SKM-1 treated with dmso at 0.1 percent for 144 hours (cell line): ENCODE measurements around the gene AGBL1.

Experiments used
- DNase-seq: peaks from one replicate; lab custom pipeline; 2025; ENCODE audit not compliant: unreplicated experiment; lab: John Stamatoyannopoulos, UW

Gene AGBL1

DNA sequence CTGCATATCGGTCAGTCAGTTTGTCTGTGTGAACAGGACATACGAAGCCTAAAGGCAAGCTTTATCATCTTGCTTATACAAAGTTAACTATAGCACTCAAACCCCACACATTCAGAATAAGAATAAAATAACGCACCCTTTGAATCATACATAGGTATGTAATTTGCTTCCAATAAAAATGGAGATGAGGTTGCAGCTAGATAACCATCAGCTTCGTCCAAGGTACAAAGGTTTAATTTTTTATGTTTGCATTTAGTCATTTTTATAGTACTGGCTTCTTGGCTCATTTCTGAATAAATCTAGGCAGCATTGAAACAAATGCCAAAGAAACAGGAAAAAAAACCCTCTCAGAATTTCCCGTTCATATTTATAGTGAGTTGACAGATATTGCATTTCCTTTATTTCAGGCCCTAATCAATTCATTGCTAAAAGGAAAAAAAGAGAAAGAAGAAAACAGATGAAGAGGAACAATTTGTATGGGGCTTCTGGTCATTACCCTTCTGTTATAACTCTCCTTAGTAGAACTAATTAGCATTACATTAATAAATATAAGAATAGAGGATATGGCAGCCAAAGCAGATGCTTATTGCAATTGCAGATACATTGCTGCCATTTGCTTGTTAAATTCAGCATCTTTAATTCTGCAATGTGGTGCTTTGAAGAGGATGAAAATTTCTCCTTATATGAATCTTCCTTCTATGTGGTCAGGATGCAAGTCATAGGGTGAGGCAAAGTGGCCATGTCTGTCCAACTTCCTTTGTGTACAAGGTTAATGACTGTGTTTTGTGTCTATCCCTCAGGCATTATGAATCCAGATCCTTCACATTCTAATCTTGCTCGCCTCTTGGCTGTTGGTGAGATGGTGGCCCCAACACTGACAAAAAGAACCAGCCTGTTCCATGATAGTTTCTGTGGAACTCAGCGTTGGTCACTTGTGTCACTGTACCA is 550.0 kb downstream of the AGBL1 start:
- DNase-seq = no peak

DNA sequence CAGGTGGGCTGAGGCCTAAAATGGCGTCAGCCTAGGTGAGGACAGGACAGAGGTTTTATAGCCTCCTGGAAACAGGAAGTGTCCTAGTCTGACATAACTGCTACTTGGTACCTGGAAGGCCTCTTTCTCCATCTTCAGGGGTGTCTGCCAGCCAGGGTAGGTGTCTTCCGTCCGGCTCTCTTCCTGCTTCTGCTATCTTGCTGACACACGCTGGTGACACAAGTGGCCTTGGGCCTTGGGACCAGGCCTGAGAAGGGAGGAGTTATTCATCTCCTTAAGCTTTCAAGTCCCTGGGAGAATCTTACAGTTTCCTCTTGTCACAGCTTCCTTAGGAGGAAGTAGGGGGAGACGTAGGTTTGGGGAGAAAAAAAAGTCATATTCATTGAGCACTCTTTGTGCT is 551.3 kb downstream of the AGBL1 start:
- DNase-seq = no peak

DNA sequence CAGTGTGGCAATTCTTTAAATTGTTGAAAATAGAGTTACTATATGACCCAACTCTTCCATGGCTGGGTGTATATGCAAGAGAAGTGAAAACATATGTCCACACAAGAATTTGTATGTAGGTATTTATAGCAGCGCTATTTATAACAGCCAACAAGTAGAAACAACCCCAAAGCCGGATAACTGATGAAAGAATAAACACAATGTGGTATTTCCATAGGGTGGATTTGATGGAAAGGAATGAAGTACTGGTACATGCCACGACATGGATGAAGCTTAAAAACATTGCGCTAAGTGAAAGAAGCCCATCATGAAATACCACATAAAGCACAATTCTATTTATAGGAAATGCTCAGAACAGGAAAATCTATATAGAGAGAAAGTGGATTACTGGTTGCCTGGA is 554.5 kb downstream of the AGBL1 start:
- no peak for DNase-seq

DNA sequence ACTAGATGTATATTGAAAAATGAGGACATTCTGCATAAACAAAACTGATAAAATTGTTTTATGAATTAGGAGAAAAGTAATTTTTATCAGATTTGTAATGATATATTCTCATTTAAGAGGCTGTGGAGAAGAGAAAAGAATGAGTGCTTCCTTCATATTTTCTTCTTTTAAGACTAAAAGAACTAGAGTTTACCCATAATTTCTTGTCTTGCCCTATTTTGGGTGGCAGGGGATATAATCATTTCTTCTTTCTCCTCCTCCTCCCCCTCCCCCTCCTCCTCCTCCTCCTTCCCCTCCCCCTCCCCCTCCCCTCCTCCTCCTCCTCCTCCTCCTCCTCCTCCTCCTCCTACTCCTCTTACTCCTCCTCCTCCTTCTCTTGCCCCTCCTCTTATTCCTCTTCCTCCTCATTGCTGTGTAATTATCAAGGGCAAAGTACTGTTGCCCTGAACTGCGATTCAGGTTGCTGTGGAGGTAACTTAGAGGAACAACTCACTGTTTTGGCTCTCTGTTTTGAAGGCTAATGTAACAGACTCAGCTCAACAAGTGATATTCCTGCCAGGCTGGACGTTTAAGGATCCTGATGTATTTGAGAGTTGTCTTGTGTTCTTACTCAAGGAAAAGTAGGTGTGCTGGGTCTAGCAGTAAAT is 555.4 kb downstream of the AGBL1 start:
- no peak for DNase-seq

DNA sequence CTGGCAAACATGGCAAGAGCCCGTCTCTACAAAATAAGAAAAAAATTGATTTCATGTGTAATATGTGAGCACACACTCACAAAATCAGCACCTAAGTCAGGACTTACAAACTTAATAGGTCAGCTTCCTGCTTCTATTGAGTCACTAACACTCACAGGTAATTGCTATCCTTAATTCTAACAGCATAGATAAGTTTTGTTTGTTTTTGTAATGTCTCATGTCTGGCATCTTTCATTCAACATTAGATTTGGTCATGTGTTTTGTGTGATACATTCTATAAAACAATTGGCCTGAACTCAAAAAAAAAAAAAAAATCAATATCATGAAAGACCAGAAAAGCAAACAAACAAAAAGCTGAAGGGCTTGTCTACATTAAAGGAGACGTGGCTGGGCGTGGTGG is 564.7 kb downstream of the AGBL1 start:
- no peak for DNase-seq

DNA sequence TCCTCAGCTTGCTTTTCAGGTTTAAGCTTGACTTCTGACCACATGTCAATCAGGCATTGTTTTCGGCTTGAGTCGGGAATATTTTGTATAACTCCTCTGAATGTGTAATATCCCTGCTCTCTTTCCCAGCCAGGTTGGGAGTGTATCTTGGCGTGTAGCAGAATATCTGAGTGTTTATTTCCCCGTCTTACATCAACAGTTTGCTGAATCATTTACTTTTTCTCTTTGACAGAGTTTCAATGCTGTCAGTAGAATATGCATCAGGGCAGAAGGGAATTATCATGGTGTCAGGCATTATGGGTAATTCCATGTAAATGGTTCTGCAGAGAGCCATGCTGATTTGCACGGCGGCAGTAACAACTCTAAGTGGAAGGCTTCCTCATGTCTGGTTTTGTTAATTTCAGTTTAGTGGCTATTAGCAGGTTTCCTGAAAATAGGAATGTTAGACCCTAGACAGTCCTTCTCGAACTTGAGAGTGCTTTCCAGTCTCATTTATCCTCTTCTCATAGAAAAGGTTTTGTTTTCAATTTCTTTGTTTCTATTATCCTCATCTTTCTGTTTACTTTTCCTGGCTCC is 566.3 kb downstream of the AGBL1 start:
- no peak for DNase-seq

DNA sequence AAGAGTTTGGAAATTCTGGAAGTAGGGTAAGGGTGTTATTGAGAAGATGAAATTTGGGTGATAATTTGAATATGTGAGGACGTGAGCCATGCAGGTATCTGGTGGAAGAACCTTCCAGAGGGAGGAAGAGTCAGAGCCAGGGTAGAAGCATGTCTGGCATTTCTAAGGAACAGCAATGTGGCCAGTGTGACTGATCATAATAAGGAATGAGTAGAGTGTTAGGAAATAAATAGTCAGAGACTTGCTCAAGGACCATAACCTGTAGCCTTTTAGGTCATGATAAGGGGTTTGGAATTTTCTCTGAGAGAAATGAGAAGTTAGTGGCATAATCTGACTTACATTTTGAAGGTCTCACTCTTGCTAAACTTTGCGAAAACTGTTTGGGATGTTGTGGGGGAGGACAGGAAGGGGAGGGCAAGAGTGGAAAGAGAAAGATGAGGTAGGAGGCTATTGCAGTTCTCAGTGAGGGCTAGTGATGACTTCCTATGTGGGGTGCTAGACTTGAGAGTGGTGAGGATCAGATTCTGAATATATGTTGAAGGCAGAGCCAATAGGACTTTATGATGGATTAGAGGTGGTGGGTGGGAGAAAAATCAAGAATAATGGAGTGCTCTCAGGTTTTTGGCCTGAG is 568.3 kb downstream of the AGBL1 start:
- DNase-seq = no peak

DNA sequence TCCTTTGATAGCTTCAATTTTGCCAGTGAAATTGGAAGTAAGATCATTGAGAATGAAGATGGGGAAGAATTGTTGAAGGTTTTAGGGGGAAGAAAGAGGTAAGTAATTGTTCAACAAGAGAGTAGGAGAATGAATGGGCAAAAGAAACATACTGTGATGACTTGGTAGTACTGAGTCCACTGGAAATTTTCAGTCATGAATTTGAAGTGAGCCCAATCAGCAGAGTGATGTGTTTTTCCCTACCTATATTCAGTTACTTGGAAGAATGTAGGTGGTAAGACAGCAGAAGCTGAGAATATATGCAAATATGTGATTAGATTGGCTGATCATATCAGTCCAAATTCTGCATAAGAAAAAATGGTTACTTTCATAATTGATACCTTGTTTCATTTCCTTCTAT is 569.6 kb downstream of the AGBL1 start:
- DNase-seq = no peak

DNA sequence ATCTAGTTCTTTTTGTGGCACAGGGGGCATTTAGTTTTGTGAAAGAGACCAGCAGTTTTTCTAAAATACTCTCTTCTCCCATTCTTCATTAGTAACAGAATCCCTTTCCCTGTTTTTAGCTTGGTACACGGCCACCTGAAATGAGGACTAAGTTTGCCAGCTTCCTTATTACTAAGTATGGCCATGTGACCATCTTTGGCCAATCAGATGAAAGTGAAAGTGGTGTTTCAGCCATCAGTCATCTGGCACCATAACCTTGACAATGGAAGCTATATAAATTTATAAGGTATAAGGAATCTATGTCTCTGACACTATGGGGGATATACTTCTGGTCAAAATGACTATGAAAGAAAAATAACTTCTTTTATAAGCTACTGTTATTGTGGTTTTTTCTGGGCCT is 570.4 kb downstream of the AGBL1 start:
- no peak for DNase-seq

DNA sequence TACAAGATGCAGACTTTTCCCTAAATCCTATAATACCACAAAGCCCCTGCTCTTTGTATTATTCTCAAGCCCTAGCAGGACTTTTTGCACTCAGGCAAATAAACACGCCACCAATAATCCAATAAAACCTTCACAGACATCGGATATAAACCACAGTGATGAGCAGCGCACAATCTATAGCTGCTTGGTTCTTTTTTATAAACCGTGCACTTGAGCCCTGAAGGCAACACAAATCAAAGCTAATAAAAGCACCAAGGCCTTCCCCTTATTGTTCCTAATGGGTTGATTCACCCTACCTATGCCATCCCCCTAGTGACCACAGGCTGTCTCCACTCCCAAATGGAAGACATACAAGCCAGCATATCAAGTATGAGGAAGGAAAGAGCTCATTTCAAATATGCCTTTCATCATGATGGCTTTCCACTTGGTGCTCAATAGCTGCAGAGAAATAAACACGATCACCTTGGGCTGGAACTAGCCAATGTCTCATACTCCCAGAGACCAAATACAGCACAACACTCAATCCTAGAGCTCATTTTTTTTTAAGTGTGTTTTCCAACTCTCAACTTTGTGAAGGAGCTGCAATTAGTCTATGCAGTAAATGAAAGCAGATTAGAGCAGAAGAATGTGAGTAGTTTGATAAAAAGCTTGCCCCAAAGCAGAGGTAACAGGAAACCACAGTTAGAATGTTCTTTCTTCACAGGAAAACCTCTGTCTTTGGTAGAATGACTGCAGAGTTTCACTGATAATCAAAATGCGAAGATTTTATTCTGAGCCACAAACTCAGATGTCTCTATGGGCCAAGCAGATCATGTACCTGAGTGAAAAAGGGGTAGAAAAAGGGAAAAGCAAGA is 573.9 kb downstream of the AGBL1 start:
- DNase-seq = no peak

DNA sequence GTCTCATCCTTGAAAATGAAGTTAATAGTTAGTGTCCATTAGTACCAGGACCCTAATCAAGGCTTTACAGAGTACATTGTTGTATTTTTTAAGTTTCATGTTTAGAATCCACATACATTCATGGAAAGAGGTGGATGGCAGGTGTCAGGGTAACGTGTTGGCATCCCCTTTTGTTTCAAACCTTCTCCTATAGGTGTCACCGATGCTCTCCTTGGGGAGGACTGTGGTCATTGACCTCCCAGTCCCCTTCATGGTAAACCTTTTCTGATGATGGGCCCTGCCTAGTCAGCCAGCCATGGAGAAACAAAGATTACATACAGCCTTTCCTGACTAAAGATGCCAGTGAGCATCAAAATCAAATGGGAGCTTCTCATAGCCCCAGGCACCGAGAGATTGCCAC is 574.8 kb downstream of the AGBL1 start:
- DNase-seq = no peak

DNA sequence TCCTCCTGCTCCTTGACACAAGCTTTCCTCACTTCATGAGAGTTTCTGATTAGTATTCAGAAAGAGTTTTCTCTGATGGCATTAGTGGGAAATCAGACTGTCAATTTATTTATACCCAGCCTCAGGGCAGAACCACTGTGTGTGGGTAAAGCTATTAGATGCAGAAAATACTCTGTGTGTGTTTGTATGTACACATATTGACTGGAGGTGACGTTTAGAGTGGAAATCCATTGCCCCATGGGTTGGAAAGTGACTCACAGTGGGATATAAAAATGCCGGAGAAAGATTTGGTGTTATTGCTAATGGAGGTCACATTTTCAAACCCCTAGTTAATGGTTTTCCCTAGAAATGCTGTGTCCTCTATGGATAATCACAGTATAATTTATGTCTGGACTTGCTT is 577.6 kb downstream of the AGBL1 start:
- DNase-seq = no peak

DNA sequence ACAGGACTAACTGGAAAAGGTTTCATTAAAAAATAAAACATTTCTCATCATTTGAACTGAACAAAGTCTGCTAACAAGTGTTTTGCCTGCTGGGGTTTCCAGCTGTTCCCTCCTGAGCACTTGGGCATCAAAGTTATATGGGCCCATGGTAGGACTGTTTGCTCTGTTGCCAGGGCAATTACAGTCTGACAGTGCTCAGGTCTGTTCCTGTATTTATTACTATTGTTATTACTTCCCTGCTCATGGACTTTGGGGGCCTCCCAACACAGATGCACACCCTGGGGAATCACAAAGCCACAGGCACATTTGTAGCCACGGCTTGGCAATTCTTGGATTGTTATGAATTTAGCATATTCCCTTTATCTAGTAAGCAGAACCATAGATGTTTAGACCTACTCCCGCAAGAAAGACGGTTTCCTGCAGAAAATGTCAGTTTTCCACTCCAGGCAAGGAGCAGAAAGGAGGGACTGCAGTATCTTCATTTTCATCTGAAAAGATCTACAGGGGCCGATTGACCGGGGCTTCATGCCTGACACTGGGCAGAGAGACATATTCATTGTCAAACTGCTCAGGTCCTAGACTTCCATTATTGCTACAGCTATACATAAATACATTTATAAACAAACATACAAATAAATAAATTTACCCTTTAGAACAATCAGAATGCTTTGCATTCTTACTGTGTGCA is 580.2 kb downstream of the AGBL1 start:
- no peak for DNase-seq

DNA sequence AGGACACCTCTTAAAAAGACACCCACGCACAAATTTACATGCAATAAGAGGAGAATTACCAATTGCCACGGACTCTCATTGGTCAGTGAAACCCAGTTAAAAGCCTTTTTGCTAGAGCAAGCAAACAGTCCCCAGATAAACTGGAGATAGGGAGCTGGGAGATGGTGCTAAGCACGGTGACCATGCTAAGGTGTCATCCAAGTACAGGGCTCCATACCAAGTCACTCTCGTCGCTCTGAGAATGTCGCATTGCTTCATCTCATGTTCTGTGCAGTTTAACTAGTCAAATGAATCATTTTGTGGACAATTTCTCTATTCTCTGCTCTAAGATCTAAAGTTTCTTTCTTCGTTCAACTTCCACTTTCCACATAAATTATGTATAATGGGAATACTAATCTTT is 581.9 kb downstream of the AGBL1 start:
- no peak for DNase-seq

DNA sequence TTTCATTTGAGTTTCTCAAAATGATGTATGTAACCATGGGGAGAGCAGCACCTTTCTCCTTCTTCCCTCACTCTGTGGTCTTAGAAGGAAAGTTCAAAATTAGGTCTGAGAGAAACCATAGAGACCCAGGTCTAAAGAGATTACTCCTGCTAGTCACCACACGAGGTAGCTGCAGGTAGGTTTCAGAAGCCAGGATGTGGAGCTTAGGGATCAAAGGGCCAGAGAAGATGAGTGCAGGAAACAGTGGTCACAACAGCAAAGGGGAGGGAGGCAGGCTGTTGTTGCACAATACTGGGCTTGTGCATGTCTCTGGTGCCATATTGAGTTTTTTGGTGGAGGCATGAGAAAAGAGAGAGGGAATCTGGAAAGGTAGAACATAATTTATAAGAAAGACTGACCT is 583.6 kb downstream of the AGBL1 start:
- DNase-seq = no peak

DNA sequence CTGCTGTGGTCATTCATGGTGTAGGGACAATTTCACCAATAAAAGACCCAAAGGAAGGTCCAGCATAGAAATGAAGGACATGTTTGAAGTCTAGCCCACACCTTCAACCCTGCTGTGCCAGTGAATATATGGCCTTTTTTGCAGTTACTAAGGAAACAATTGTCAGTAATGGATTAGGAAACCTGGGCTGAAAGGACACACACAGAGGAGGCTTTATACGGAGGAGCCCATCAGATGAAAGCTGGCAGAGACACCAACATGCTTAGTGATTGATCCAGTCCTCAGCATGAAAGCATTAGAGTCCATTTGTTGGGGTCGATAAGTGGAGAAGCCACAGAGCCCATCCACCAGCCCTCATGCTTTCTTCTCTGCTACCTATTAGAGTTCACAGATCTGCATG is 584.3 kb downstream of the AGBL1 start:
- DNase-seq = no peak

DNA sequence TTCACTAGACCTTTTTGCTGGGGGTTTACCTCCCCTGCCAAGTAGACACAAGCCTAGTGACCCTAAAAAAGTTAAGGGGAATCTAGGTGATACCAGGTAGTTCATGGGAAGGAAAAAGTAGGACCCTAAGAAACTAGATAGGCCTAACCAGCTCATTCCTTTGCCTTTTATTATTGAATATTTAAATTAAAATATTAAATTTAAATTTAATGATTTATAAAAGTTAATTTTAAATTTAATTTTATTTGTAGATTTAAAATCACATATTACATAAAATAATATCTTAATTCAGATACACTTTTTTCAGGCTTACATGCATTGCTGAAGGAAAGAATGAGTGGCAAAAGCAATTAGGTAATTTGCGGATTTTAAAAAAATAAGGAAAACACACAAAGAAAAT is 584.9 kb downstream of the AGBL1 start:
- DNase-seq = no peak

DNA sequence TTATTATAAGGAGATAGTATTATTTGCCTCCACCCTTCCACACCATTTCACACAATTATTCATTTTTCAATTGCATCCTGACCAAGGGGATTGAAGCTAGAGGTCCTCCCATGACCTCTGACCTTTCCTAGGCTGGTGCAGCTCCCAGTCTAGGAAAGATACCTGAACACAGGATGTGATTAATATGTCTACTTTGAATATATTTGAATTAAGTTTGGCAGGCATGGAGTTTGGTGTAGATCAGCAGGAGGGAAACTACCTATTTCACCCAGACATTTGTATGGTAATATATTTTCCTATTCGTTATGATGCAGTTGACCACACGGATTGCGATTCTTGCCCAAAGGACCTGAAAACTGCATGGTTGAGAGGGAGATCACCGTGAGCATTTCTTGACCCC is 596.3 kb downstream of the AGBL1 start:
- DNase-seq = no peak

DNA sequence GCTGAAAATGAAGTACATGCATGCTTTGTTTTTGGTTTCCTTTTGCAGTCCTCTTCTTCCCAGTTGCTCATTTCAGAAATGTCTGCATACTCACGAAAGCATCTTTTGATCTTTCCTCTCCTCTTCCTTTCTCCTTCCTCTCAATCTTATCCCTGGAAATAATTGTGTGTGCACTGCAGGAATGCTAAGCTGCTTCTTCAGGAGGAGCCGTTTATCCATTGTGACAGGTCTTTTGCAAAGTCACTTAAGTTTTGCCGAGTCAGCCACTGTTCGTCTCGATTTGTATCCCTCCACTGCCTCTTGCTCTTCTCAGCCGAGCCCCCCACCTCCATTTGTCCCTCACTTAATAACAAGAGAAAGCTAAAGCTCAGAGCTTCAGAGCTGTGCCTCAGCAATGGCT is 597.6 kb downstream of the AGBL1 start:
- no peak for DNase-seq

DNA sequence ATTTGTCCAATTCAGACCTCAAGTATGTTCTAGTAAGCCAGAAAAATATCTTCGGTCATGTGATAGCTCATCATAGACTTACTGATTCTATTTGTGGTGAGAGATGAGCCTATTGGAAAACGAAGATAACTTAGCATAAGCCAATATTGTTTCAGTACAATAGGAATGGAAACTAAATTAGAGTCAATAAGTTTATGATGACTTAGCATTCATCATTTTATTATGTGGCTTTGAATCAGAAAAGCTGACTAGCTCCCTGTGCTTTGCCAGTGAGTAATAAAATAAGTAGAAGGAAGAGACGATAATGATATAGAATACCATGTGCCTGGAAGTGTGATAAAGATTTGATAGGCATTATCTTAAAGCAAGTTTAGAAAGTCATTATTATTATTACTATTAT is 605.6 kb downstream of the AGBL1 start:
- DNase-seq = no peak
